ENCODE results near the gene NUP58.

The NUP58 gene, protein sequence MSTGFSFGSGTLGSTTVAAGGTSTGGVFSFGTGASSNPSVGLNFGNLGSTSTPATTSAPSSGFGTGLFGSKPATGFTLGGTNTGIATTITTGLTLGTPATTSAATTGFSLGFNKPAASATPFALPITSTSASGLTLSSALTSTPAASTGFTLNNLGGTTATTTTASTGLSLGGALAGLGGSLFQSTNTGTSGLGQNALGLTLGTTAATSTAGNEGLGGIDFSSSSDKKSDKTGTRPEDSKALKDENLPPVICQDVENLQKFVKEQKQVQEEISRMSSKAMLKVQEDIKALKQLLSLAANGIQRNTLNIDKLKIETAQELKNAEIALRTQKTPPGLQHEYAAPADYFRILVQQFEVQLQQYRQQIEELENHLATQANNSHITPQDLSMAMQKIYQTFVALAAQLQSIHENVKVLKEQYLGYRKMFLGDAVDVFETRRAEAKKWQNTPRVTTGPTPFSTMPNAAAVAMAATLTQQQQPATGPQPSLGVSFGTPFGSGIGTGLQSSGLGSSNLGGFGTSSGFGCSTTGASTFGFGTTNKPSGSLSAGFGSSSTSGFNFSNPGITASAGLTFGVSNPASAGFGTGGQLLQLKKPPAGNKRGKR

DNA sequence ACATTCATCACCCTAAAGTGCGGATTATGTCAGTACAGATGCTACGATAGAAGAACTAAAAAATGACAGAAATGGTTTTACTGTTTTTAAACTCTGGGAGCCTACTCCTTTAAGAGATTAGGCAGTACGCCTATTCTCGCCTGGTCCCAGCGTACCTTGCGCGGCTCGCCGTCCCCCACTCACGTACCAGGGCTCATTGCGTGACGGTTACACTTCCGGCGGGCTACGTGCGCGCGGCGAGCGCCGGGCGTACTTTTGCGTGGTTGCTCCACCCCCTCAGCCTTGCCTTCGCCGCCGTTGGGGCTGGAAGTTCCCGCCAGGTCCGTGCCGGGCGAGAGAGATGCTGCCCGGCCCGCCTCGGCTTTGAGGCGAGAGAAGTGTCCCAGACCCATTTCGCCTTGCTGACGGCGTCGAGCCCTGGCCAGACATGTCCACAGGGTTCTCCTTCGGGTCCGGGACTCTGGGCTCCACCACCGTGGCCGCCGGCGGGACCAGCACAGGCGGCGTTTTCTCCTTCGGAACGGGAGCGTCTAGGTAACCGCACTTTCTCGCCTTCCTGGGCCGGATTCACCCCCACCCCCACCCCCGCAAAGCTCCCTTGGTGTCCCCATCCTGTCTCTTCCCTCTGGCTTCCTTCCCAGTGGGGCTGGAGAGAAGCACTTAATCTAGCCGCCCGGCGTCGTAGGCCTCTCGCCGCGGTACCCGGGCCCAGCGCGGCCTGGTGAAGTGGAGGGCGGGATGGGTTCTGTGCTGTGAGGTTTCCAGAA lies at the start of gene NUP58:
TSS of gene NUP58 (plus strand) at position 279 of the 767 bp plus-strand sequence. CDS start at position 428, 149 bp downstream.
- DNase-seq (ENCODE audit: low read depth in 2 of 2): peak; percentile 90 to 91

- DNase-seq (ENCODE audit: low read depth in 2 of 2): no peak
Measured at GRCh38 chr13:25252225-25252624, 49.2 kb upstream of the NUP58 start.

DNA sequence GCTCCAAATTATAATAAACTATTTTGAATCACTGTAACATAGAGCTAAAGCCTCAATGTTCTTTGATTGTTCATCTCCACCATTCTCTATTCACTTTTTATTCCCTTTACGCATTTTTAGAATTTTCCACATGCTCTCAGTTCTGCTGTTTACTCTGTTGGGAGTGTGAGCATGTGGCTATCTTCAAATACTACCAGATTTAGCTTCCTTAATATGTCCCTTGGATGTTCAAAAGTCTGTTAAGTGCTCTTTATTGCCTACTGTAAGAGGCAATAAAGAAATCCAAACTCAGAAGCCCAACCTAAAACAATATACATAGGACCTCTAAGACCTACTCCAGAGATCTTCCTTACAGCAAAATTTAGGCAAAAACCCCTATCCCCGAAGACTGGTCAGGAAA lies 48.7 kb upstream of the NUP58 start:
- DNase-seq (ENCODE audit: low read depth in 2 of 2): no peak

GRCh38 chr13:25253702-25254101 lies 47.7 kb upstream of the NUP58 start:
- no peak for DNase-seq (ENCODE audit: low read depth in 2 of 2)

- DNase-seq (ENCODE audit: low read depth in 2 of 2): no peak
Measured at GRCh38 chr13:25262261-25262660, 39.2 kb upstream of the NUP58 start.

- no peak for DNase-seq (ENCODE audit: low read depth in 2 of 2)
Measured at GRCh38 chr13:25266706-25267105, 34.7 kb upstream of the NUP58 start.

- DNase-seq (ENCODE audit: low read depth in 2 of 2): no peak
Measured at GRCh38 chr13:25267715-25268114, 33.7 kb upstream of the NUP58 start.

- DNase-seq (ENCODE audit: low read depth in 2 of 2): no peak
Measured at GRCh38 chr13:25268561-25268960, 32.9 kb upstream of the NUP58 start.

DNA sequence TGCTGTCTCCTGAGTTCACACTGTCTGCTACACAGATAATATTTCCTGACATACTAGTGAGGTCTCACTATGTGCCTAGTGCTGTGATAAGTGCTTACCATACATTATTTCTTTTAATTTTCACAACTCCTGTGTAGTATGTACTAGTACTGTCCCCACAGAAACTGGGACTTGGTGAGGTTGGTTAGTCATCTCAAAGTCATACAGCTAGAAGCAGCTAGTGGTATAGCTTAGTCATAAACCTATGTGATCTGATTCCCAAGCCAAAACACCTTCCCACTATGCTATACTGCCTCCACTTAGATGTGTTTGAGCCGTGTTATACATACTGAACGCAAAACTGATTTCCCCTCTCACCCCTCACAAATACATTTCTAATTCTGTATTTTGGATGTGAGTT lies 24.7 kb upstream of the NUP58 start:
- DNase-seq (ENCODE audit: low read depth in 2 of 2): no peak

- DNase-seq (ENCODE audit: low read depth in 2 of 2): no peak
Measured at GRCh38 chr13:25280396-25280795, 21.0 kb upstream of the NUP58 start.

GRCh38 chr13:25281193-25281934 lies 20.1 kb upstream of the NUP58 start:
- DNase-seq (ENCODE audit: low read depth in 2 of 2): no peak

GRCh38 chr13:25281935-25282332 lies 19.5 kb upstream of the NUP58 start:
- no peak for DNase-seq (ENCODE audit: low read depth in 2 of 2)

GRCh38 chr13:25286308-25286968 lies 15.0 kb upstream of the NUP58 start:
- DNase-seq (ENCODE audit: low read depth in 2 of 2): no peak

DNA sequence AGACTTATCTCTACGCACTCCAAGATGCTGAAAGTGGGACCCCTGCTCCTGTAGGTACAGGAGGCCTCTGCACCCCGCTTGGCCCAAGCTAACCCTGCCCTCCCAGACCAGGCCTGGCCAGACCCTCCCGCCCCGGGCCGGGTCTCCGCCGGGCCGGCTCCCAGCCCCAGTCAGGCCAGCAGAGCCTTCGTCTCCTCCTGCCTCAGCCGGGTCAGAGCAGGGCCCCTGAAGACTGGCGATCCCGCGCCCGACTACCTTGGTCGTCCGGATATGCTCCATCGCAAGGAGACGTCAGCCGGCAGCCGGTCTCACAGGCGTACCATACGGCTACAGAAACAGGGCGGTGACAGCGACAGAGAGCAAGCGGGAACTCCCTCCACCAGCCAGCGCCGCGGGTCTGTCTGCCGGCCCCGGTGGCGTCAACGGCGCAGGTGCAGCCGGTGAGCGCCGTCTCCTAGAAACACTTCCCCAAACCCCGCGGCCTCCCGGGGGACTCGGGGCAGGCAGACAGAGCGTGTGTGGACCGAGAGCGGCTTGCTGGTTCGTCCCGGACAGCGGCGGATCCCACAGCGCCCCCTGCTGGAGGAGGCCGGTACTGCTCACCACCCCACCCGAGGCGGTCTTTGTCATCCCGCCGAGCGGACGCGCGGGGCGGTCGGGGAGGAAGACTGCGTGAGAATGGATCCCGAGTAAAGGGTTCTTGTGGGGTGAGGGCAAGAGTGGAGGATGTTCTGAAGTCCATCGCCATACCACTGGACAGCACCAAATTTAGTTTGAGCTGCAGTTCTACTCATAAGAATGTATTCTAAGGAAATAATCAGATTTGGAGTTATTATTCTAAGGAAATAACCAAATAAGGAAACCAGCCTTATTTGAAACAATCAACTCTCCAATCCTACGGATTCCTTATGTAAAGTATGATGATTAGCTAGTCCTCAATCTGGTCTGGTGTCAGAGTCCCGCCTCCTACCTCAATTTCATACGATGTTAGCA lies 14.2 kb upstream of the NUP58 start, which contains the start of gene MTMR6:
TSS of gene MTMR6 (minus strand) at position 520 of the 993 bp plus-strand sequence. CDS start at position 279, 241 bp downstream.
- peak; percentile 89 to 95 for DNase-seq (ENCODE audit: low read depth in 2 of 2)

- no peak for DNase-seq (ENCODE audit: low read depth in 2 of 2)
Measured at GRCh38 chr13:25288966-25289365, 12.5 kb upstream of the NUP58 start.

DNA sequence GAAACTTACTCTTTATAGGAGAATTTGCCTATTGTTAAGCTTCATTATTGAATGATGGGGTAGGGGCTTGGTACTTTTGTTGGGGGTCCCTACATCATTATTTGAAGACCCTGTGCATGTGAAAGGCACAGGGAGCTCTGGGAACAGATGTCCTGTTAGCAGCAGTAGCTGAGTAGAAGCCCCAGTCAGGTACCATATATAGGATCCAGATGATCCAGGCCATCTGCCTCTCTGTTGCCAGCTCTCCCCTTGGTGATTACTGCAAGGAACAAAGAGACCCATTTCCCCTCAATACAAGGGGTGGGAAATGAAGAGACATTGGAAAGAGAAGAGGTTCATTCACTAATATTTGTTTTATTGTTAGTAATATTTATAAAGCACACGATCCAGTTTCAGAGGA lies 9.7 kb upstream of the NUP58 start:
- DNase-seq (ENCODE audit: low read depth in 2 of 2): no peak

- DNase-seq (ENCODE audit: low read depth in 2 of 2): no peak
Measured at GRCh38 chr13:25292301-25292700, 9.1 kb upstream of the NUP58 start.

- no peak for DNase-seq (ENCODE audit: low read depth in 2 of 2)
Measured at GRCh38 chr13:25295228-25295627, 6.2 kb upstream of the NUP58 start.

GRCh38 chr13:25295701-25296100 lies 5.7 kb upstream of the NUP58 start:
- DNase-seq (ENCODE audit: low read depth in 2 of 2): no peak

DNA sequence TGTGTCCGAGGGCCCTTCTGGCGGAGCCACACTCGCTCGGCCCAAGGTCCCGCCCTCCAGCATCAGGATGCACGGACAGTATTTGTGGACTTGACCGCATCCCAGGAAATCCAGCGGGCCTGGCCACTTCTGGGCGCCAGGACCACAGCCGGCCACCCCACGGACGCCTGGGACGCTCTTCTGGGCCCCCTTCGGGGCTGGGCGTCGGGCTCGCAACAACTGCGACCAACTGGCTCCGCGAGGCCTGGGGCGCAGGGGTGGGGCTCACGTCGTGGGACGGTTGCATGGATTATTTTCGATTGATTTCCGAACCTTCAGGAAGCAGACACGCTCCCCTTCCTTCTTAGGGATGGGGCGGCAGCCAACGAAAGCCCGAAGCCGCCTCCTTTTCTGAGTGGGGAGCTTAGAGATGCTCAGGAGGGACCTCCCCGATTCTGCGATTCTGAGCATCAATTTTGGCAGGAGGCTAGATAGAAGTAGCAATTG lies 521 bp upstream of the NUP58 start:
- DNase-seq (ENCODE audit: low read depth in 2 of 2): no peak

Measured in stimulated activated CD4-positive, alpha-beta T cell treated with anti-CD3 and anti-CD28 coated beads, Interleukin-12 subunit alpha, Interleukin-12 subunit beta, amount 100 ng/mL, for 24 hours (primary cell).